GM18517 (cell line): ENCODE results near the gene NFILZ.
"Not testable (repeated sequence)": the region's sequence is repeated elsewhere in the genome, so short reads cannot be mapped to it uniquely, and the experiment has no call there.

Source experiments
- ATAC-seq: cut with Tn5 transposase; IDR thresholded peaks from one replicate; pipeline ENCODE4 v1.9.1; 2021; ENCODE audit warnings: mild to moderate bottlenecking, moderate library complexity; ENCODE audit not compliant: unreplicated experiment

Gene NFILZ

GRCh38 chr19:8611391-8611876 lies 19.0 kb upstream of the NFILZ start:
- no peak for ATAC-seq

GRCh38 chr19:8611877-8612806 lies 18.3 kb upstream of the NFILZ start:
- ATAC-seq = no peak

GRCh38 chr19:8612807-8613171 lies 17.6 kb upstream of the NFILZ start:
- ATAC-seq = no peak

GRCh38 chr19:8614455-8614854 lies 16.0 kb upstream of the NFILZ start:
- ATAC-seq = no peak

- no peak for ATAC-seq
Observed at GRCh38 chr19:8615024-8615423, 15.4 kb upstream of the NFILZ start.

- ATAC-seq = no peak
Observed at GRCh38 chr19:8615813-8616596, 14.4 kb upstream of the NFILZ start.

GRCh38 chr19:8616861-8617260 lies 13.6 kb upstream of the NFILZ start:
- no peak for ATAC-seq

- not testable (repeated sequence) for ATAC-seq
Observed at GRCh38 chr19:8617325-8617724, 13.1 kb upstream of the NFILZ start.

GRCh38 chr19:8617984-8618383 lies 12.4 kb upstream of the NFILZ start:
- no peak for ATAC-seq

- ATAC-seq = no peak
Observed at GRCh38 chr19:8618751-8619150, 11.7 kb upstream of the NFILZ start.

GRCh38 chr19:8622886-8623285 lies 7.5 kb upstream of the NFILZ start:
- ATAC-seq = not testable (repeated sequence)

GRCh38 chr19:8626842-8627241 lies 3.6 kb upstream of the NFILZ start:
- no peak for ATAC-seq

- no peak for ATAC-seq
Observed at GRCh38 chr19:8629184-8629583, 1.2 kb upstream of the NFILZ start.

- ATAC-seq = no peak
Observed at GRCh38 chr19:8630796-8631424, 477 bp downstream of the NFILZ start.

GRCh38 chr19:8631425-8631819 lies 989 bp downstream of the NFILZ start:
- ATAC-seq = no peak

- ATAC-seq = no peak
Observed at GRCh38 chr19:8635422-8635821, 5.0 kb downstream of the NFILZ start.

- ATAC-seq = not testable (repeated sequence)
Observed at GRCh38 chr19:8637070-8637469, 6.6 kb downstream of the NFILZ start.

GRCh38 chr19:8638078-8638619 lies 7.7 kb downstream of the NFILZ start:
- no peak for ATAC-seq

- ATAC-seq = no peak
Observed at GRCh38 chr19:8639821-8640401, 9.5 kb downstream of the NFILZ start.

GRCh38 chr19:8640402-8641004 lies 10.1 kb downstream of the NFILZ start:
- ATAC-seq = no peak
